Mucosa of descending colon (tissue), 3 donors: ENCODE measurements around the gene PREPL. TPM values are rescaled to one million over a fixed set of nuclear protein-coding genes. Genes with fewer than 3 reads are reported as not detected.

Source experiments
- ATAC-seq: fragments of 200-7000 bp; cut with Tn5 transposase; one replicate; pipeline ENCODE4 v1.9.1; 2020; ENCODE audit warnings: mild to moderate bottlenecking, moderate library complexity
- DNase-seq, 3 donors: peaks; one replicate each; pipeline ENCODE4 v3.0.0-alpha.2; 2020
- H3K36me3 ChIP-seq: fragments of 200-600 bp; one replicate; pipeline ENCODE4 v1.8.0; 2021; ENCODE audit warnings: low read depth, mild to moderate bottlenecking
- H3K4me1 ChIP-seq: fragments of 200-600 bp; one replicate; pipeline ENCODE4 v1.8.0; 2021; ENCODE audit warnings: low read depth, mild to moderate bottlenecking
- H3K4me3 ChIP-seq: fragments of 200-600 bp; one replicate; pipeline ENCODE4 v1.8.0; 2021; ENCODE audit warnings: mild to moderate bottlenecking
- H3K9me3 ChIP-seq: fragments of 200-600 bp; one replicate; pipeline ENCODE4 v1.8.0; 2021; ENCODE audit warnings: mild to moderate bottlenecking
- intact Hi-C, 2 donors: fragments of 100-400 bp; cut with DNase I in 1 of 2; cut with micrococcal nuclease in 1 of 2; formaldehyde crosslinking; loops; one replicate each; pipeline versions ENCODE4 v1.11.0 to v1.11.1; 2022; cut with DNase I, micrococcal nuclease
- total RNA-seq, 3 donors: library from RNA; stranded (reverse); fragmentation: NEBNext Ultra II Directional in 2 of 3; extraction: Animal tissue kit (Norgen Biotek cat#: 25700) in 2 of 3; gene quantifications; one replicate each; pipeline versions ENCODE4 v1.2.1 to v1.2.4, GENCODE V29; 2021 to 2023
- TF ChIP-seq, protein P1 (sequence below): fragments of 200-600 bp; IDR thresholded peaks from one replicate; pipeline ENCODE4 v1.8.0; 2022; ENCODE audit warnings: antibody characterized with exemption, mild to moderate bottlenecking
- donor health status: DM: no; HTN: no; CAD: no; lungs with moderate emphysema.
- donor health status: DM: no; HTN: no; CAD: no.
- donor health status: DM: no; HTN: yes; CAD: no.

Gene PREPL
- total RNA-seq, 3 donors from 2014 or later = 32.5 to 48.7 (median 32.5) TPM

DNA sequence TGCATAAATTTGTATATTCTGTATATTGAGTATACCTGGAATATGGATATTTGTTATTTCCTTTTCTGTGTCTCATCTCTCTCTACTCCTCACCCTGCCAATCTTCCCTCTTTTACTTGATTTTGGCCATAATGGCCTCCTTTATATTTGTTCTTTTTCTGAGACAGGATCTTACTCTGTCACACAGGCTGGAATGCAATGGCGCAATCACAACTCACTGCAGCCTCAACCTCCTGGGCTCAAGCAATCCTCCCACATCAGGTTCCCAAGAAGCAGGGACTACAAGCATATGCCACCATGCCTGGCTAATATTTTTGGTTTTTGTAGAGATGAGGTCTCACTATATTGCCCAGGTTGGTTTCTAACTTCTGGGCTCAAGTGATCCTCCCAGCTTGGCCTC, 30.5 kb downstream of the PREPL start:
- TF ChIP-seq, protein P1, sequence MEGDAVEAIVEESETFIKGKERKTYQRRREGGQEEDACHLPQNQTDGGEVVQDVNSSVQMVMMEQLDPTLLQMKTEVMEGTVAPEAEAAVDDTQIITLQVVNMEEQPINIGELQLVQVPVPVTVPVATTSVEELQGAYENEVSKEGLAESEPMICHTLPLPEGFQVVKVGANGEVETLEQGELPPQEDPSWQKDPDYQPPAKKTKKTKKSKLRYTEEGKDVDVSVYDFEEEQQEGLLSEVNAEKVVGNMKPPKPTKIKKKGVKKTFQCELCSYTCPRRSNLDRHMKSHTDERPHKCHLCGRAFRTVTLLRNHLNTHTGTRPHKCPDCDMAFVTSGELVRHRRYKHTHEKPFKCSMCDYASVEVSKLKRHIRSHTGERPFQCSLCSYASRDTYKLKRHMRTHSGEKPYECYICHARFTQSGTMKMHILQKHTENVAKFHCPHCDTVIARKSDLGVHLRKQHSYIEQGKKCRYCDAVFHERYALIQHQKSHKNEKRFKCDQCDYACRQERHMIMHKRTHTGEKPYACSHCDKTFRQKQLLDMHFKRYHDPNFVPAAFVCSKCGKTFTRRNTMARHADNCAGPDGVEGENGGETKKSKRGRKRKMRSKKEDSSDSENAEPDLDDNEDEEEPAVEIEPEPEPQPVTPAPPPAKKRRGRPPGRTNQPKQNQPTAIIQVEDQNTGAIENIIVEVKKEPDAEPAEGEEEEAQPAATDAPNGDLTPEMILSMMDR = no peak
- no peak for DNase-seq
- Histone ChIP-seq H3K36me3 (no peaks in the 10 kb centered on the region), H3K4me3 (no peak overlapping the region), H3K4me1 (no peaks in the 10 kb centered on the region), H3K9me3 (no peaks in the 10 kb centered on the region)
- ATAC-seq = no peak
- intact Hi-C loops = no loop called here

DNA sequence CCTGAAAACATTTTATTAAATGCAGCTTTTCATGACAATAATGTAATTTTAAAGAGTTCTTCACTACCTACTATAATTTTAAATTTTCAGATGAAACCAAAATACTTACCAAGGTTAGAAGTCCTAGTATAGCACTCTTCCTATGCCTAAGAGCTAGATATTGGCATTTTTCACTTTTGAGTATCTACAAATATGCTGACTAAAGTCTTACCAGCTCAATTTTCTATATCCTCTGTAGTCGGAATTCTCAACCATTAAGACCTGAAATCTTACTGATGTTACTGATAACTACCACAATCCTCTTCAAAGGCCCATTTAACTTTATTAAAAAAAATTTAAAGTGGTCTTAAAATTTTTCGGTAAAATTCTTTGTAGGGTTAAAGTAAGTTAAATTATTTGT, 32.0 kb downstream of the PREPL start:
- Histone ChIP-seq H3K9me3 (no peaks in the 10 kb centered on the region), H3K36me3 (no peaks in the 10 kb centered on the region), H3K4me1 (no peaks in the 10 kb centered on the region), H3K4me3 (no peak overlapping the region)
- TF ChIP-seq, protein P1 = no peak
- intact Hi-C loops = no loop called here
- ATAC-seq (no peak), DNase-seq (no peak)

- Histone ChIP-seq H3K36me3 (no peaks in the 10 kb centered on the region), H3K4me1 (no peaks in the 10 kb centered on the region), H3K9me3 (no peaks in the 10 kb centered on the region), H3K4me3 (no peak overlapping the region)
- TF ChIP-seq, protein P1 = no peak
- DNase-seq (no peak), ATAC-seq (no peak)
- intact Hi-C loops = no loop called here
Observed at GRCh38 chr2:44328750-44329149, 32.5 kb downstream of the PREPL start.

- ATAC-seq = no peak
- Histone ChIP-seq H3K4me1 (no peaks in the 10 kb centered on the region), H3K9me3 (no peaks in the 10 kb centered on the region), H3K36me3 (peaks cover 4% of the 10 kb centered on the region), H3K4me3 (no peak overlapping the region)
- no peak for DNase-seq
- intact Hi-C loops = no loop called here
- TF ChIP-seq, protein P1 = no peak
Observed at GRCh38 chr2:44326548-44327264, 34.6 kb downstream of the PREPL start.

- intact Hi-C loops = no loop called here
- H3K4me1 ChIP-seq = no peaks in the 10 kb centered on the region
- TF ChIP-seq, protein P1 = no peak
- H3K36me3 ChIP-seq = peaks cover 4% of the 10 kb centered on the region
- no peaks in the 10 kb centered on the region for H3K9me3 ChIP-seq
- ATAC-seq (no peak), DNase-seq (no peak)
- H3K4me3 ChIP-seq = no peak overlapping the region
Observed at GRCh38 chr2:44325897-44326296, 35.4 kb downstream of the PREPL start.
